ELF-1 (cell line): ENCODE results near the gene SCAMP1.
"Not testable (repeated sequence)": the region's sequence is repeated elsewhere in the genome, so short reads cannot be mapped to it uniquely, and the experiment has no call there.

ENCODE experiments used
- DNase-seq: peaks from one replicate; pipeline ENCODE4 v3.0.0-alpha.2; 2016; ENCODE audit warnings: low read depth, low spot score

Gene SCAMP1

GRCh38 chr5:78359831-78360673, at the start of gene SCAMP1:
Gene SCAMP1 (plus strand): TSS chr5:78360617. CDS start chr5:78360672, 55 bp downstream.
- DNase-seq, result peak; percentile 96

DNA sequence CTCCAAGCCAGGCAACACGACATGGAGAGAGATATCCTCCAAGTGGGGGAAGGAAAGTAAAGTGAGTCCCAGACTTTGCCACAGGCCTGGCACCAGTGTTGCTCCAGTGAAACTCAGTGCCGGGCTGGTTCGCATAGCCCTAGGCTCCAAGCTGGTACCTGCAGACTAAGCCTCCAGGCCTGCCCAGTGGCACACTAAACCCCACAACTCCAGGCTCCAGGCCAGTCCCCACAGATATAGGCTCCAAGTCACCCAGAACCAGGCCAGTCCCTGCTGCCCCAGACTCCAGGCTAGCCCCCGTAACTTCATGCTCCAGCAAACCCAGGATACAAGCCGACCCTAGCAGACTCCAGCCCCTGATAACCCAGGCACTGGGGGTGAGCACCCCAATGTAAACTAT, 42.9 kb upstream of the SCAMP1 start:
- no peak for DNase-seq

- no peak for DNase-seq
Observed at GRCh38 chr5:78318337-78318736, 42.1 kb upstream of the SCAMP1 start.

- no peak for DNase-seq
Observed at GRCh38 chr5:78320401-78320800, 40.0 kb upstream of the SCAMP1 start.

GRCh38 chr5:78323241-78323640, 37.2 kb upstream of the SCAMP1 start:
- DNase-seq, result no peak

- DNase-seq, result no peak
Observed at GRCh38 chr5:78326930-78327329, 33.5 kb upstream of the SCAMP1 start.

DNA sequence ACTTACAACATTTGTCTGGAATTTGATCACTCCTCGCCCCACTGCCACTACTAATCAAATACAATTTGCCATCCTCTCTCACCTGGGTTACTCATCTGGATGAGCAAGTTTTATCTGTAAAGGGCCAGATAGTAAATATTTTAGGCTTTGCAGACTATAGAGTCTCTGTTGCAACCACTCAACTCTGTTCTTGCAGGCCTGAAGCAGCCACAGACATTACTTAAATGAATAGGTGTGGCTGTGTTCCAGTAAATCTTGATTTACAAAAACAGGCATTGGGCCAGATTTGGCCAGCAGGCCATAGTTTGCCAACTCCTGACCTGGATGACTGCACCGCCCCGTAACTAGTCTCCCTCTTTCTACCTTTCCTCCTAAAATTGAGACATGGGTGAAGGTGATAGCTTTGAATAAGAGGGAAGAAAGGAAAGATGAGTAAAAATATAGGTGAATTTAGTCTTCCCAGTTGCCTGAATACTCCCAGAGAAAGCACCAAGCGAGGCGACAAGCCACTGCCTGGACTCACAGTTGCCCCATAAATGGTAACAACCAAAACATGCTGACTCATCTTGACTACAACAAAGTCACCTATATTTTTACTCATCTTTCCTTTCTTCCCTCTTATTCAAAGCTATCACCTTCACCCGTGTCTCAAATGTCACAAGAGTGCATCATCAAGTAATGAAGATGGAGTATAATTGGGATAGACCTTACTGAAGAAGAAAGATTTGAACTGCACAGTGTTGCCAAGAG, 32.5 kb upstream of the SCAMP1 start:
- no peak for DNase-seq

- DNase-seq, result no peak
Observed at GRCh38 chr5:78328585-78329173, 31.7 kb upstream of the SCAMP1 start.

DNA sequence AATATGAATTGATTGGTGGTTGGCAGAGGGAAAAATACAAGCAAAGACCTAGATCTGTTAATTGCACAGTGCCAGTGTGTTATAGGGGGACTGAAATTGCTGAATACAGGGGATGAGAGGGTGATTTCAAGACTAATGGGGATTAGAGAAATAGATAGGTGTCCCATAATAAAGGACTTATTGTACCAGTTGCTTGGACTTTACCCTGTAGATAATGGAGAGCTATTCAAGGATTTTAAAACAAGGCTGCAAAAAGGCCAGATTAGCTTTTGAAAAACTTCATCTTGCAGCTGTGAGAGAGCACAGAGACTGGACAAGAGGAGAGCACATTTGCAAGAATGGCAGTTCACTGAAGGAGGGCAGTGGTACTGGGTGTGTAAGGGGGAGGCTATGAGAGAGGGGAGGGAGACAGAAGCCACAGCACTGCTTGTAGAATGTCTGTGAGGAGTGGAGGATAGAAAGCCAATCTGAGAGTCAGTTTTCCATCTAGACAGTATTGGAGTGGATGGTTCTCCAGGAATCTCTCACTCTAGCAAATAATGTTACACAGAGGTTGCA, 28.8 kb upstream of the SCAMP1 start:
- DNase-seq, result no peak

DNA sequence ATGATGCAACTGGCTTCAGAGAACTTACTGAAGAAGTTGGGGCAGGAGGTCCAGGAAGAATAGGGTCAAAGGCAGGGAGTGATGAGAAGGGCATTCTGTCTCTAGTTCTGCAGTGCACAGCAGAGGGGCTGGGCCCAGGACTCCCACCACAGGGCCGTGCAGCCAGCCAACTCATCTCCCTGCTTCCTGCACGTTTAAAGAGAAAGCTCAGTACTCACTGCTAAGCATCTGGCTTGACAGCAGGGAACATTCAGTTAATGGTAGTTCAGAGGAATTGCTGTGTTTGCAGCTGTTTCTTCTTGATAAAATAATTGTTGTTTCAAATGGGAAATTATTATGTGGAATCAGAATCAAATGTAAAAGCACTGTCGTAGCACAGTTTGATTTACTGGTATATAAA, 25.6 kb upstream of the SCAMP1 start:
- DNase-seq, result no peak

DNA sequence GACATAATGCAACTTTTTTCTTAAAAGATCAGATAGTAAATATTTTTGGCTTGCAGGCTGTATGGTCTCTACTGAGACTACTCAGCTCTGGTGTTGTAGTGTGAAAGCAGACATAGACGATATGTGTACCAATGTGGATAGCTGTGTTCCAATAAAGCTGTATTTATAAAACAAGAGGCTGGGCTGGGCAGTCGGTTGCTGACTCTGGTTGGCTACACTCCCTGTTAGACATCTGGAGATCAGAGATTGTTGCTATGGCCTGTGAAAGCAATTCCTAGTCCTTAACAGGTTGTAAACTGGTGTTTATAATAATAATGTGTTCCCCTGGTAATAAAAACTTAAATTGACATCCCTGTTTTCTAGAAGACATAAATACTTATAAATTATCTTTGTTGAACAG, 24.4 kb upstream of the SCAMP1 start:
- DNase-seq, result no peak

DNA sequence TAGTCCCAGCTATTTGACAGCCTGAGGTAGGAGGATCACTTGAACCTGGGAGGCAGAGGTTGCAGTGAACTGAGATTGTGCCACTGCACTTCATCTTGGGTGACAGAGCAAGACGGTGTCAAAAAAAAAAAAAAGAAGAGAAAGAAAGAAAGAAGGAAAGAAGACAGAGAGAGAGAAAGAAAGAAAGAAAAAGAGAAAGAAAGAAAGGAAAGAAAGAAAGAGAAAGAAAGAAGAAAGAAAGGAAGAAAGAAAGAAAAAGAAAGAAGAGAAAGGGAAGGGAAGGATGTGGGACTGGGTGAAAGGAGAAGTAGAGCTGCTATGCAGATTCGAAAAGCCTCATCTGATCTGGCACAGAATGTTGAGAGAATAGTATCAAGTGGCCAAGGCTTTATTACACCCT, 23.7 kb upstream of the SCAMP1 start:
- no peak for DNase-seq

DNA sequence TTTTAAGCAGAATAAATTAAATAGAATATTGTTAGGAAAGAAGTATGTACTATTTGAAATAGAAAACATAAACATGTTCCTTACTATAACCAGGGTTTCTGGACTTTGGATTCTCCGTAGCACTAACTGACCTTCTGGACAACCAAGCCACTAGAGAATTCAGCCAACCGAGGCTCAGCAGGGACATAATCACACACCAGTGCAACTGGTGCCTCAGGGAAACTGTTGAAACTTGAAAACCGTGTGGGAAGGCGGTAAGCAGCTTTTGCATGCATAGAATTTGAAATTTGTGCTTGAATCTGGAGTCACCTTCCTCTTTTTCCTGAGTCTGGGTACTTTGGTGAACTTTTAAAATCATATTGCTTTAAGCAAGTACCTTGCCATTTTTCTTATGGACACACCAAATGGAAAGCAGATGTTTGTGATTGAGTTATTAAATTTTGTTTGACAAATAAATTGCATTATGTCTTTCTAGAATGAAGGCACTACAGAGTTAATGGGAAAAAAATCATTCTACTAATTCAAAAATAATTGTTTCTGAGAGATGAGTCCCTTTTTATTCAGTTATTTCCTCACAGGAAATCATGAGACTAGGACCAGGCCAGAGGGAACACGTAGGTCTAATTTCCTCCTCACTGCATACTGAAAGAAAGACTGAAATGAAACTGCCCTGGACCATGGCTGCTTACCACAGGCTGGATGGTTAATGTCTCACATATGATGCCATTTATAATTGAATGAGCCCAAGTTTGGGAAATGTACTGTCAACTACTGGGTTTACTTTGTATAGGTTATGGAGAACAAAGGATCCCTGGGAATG, 20.6 kb upstream of the SCAMP1 start:
- no peak for DNase-seq

DNA sequence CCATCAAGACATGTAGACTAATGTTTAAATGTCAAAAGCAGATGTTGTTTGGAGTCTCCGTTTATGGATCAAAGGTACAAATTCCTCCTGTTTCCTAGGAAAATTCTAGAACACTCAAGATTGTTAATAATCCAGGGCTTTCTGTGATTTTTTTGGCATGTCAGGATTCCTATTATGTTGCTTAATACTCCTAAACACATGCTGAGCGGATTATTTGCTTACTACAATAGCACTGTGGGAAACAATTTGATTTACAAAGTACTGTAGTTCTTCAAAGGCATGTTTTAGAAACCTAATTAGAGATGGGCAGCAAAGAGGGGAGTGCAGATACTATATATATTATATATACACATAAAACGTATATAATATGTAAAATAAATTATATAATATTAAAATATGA, 19.0 kb upstream of the SCAMP1 start:
- no peak for DNase-seq

DNA sequence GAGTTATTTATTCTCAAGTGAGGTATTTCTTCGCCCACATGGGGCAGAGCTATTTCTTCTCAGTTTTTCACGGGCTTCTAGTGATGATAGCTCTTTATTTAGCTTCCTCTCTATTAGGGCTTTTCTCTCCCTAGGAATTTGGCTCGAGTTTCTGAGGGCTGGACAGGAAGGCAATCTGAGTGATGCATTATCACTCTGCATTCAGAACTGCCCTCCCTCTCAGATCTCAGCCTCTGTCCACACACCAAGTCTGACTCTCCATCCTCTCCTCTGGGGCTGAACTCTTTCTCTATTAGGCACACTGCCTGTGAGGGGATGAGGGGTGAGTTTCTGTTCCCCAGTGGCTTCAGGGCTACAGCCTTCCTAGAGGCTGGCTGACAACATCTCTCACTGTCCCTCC, 14.9 kb upstream of the SCAMP1 start:
- DNase-seq, result no peak

- DNase-seq, result no peak
Observed at GRCh38 chr5:78353520-78353919, 6.9 kb upstream of the SCAMP1 start.

DNA sequence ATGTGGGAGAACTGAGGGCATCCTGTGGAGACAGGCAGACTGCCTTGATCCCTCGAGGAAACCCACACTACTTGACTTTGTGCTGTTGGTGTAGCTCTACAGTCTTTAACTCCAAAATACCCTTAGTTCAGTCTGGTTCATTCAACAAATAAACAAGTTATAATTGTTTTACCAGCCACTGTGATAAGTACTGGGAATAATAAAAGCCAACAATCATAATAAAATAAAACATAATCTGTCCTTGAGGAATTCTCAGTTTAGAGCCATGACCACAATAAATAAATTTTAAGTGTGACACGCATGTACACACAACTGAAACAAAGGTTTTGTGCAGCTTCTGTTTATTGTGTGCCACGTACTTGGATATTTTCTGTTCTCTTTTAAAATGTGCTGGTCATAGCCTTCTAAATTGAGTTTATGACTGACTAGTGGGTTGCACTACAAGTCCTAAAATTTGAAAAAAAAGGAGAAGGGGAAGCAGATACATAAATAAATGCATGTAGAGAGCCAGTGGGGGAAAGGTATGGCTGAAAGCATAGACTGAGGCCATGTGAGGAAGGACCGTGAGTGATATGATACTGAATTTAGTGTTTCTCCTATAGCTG, 6.2 kb upstream of the SCAMP1 start:
- no peak for DNase-seq

- no peak for DNase-seq
Observed at GRCh38 chr5:78355561-78355960, 4.9 kb upstream of the SCAMP1 start.

GRCh38 chr5:78359455-78359830, 974 bp upstream of the SCAMP1 start:
- DNase-seq, result not testable (repeated sequence)

DNA sequence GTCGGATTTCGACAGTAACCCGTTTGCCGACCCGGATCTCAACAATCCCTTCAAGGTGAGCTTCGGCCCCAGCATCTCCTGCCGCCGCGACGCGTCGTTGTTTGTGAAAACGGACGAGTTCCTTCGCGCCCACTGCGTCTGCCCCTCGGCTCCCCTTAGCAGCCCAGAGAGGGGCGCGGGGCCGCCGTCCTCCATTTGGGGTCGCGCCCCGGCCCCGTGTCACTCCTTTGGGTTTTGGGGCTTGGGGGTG, 182 bp downstream of the SCAMP1 start:
- no peak for DNase-seq

GRCh38 chr5:78360924-78361630, 660 bp downstream of the SCAMP1 start:
- peak; percentile 65 for DNase-seq
